HG03354 (cell line): Measurements from ENCODE around the gene SERPINA1.

Experiments
- ATAC-seq: cut with Tn5 transposase; IDR thresholded peaks from one replicate; pipeline ENCODE4 v1.9.1; 2021; ENCODE audit warnings: mild to moderate bottlenecking; ENCODE audit not compliant: unreplicated experiment, poor library complexity, severe bottlenecking

SERPINA1 gene

DNA sequence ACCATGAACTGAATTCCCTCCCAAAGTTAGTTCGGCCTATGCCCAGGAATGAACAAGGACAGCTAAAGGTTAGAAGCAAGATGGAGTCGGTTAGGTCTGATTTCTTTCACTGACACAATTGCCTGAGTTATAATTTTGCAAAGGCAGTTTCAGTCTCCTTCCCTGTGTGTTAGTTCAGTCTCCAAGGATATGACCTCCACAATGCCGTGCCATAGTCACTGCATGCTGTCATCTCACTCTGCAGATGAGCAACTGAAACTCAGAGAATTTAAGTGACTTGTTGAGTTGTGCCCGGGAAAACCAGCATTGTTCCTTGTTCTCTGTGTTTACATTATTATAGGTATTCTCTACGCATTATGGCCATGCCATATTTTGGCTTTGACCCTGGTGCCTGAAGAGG lies 10.1 kb upstream of the SERPINA1 start:
- ATAC-seq: no peak

DNA sequence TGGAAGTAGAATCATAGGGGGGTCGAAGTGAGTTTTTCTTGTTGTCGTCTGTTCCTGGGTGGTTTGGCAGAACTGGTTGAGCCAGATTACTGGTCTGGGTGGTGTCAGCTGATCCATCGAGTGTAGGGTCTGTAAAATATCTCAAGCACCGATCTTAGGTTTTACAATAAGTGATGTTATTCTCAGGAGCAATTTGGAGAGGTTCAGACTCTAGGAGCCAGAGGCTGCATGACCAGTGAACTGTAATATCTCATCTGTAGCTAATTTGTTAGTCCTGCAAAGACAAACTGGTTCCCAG lies 9.7 kb upstream of the SERPINA1 start:
- ATAC-seq: no peak

DNA sequence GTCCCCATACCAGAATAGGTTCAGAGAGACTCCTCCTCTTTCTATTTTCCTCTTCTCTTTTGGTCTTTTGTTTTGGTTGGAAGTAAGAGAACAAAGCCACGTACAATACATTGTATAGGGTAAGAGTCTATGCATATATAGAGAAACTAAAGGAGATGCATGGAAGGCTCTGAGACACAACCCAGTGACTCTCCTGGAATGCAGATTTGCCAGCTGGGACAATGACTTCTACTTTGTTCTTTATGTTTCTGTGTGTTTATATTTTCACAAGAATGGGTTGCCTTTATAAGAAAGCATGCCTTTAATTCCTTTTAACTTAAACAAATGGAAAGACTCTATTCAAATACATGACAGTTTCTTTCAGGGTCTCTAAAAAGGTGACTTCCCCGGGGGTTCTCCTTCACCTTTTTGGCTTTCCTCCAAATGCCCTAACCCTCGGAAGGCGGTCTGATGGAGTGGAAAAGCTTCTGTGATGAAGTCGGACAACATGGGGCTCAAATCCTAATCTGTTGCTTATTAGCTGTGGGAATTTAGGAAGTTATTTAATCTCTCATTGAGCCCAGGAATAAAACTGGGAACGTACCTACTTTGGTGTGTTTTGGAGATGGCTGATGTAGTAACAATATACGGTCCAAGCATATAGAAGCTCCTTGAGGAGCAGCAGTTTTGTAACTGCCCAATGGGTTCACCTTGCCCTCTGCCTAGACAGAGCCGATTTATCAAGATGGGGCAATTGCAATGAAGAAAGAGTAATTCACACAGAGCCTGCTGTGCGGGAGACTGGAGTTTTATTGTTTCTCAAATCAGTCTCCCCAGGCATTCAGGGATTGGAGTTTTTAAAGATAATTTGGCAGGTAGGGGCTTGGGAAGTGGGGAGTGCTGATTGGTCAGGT lies 9.1 kb upstream of the SERPINA1 start:
- no peak for ATAC-seq

DNA sequence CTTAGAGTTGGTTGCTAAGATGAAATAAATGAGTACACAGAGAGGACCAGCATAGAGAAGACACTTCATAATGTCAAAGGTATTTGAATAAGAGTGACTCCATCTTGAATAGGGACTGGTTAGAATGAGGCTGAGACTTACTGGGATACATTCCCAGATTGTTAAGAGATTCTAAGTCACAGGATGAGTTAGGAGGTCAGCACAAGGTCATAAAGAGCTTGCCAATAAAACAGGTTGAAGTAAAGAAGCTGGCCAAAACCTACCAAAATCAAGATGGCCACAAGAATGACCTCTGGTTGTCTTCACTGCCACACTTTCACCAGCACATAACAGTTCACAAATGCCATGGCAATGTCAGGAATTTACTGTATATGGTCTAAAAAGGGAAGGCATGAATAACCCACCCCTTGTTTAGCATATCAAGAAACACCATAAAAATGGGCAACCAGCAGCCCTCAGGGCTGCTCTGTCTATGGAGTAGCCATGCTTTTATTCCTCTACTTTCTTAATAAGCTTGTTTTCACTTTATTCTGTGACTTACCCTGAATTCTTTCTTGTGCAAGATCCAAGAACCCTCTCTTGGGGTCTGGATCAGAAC lies 8.3 kb upstream of the SERPINA1 start:
- no peak for ATAC-seq

DNA sequence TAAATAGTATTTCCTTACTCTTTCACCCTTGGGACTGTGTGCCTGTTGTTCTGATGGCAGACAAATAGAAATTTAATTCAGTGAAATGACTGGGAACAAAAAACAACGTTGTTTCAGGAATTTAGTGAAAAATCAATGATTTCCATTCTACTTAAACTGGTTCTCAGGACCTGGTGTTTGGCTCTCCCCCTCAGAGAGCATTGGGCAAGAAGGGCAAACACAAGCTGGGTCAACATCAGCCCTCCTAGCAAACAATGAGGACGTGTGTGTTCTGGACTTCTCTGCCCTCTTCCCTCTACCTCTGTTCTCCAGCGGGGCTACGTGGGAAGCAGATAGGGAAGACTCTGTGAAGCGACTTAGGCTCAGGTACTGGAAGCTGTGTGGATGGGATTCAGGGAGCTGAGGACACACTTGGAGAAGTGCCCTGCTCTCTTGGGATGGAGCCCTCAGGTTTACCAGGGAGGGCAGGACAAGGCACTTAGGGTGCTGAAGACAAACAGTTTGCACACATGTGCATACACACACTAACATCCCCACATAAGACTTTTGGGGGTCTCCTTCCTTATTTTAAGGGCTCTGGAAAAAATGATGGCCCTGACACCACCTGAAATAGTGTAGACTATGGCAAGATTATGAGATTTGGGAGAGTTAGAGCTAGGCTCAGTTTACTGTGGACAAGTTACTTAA lies 7.6 kb upstream of the SERPINA1 start:
- no peak for ATAC-seq

DNA sequence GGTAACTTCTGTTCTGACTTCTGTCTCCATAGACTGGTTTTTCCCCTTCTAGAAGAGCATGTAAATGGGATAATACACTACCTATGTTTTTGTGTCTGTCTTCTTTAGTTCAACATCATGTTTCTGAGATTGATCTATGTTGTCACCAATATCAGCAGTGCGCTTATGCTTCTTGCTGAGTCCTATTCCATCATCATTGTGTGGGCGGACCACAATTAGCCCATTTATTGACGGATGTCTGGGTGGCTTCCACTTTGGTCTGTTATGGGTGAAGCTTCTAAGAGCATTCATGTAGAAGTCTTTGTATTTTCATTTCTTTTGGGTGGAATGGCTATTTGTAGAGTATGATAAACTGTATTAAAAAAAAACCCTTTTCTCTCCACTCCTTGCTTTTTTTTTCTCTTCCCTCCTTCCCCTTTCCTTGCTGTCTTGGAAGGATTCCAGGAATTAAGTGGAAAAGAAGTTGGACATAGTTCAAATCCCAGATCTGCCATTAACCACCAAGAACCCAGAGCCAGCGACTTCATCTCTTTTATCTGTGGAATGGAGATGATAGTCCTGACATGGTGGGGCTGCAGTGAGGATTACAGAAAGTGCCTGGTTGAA lies 7.0 kb upstream of the SERPINA1 start:
- ATAC-seq: no peak

DNA sequence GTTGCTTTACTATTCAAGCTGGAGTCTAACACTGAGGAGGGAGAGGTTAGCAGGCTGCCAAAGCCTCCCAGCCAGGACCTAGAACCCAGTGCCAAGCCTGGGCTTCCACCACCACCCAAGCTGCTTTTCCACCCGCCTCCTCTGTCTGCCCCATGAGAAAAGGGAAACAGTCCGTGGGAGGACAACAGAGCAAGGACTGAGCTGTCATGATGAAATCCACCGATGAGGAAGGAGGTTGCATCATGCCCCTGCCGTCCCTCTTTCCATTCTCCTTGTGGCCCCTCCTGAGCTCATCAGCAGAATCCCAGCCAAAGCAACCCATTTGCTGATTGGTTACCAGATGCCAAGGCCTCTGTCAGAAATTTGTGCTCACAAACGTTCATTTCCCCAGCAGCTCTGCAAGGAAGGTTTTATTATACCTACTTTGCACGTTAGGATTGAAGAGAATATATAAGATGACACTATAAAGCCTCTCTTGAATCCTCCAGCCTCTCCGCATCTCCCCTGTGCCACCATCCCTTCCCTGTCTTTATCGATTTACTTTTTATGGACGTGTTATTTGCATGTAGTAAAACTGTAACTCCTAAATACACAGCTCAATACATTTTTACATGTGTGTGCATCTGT lies 6.3 kb upstream of the SERPINA1 start:
- no peak for ATAC-seq

DNA sequence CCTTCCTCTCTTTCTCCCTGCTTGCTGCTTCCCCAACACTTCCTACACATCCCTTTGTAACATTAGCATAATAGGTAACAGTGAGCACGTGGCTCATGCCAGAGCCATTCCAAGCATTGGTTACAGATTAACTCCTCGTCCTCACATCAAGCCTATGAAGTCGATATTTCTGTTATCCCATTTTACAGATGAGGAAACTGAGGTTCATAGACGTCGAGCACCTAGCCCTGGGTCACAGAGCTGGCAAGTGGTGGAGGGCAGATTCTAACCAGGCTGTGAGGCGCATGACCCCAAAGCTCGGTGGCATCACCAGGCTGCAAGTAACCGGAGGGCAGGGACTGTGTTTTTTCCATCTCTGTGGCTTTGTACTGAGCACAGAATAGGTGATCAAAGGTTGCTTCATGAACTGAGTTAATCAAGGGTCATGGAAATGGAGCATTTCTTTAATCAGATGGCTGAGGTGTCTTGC lies 5.7 kb upstream of the SERPINA1 start:
- no peak for ATAC-seq

DNA sequence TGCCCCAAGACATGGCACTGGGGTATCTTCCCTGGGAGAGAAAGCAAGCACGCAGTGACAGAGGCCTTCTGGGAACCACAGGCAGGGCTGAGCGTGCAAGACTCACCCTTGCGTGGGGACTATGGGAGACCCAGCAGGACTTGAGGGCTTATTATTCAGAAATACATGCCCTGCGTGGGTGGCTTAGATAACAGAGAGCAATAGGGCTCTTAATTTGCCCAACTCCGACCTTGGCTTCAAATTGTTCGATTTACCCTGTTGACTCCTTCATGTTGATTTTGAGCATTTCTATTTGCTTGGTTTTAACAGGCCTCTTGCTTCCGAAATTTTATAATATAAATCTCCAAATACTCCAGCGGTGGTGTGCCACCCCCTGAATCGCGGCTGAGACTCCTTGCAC lies 5.1 kb upstream of the SERPINA1 start:
- no peak for ATAC-seq

DNA sequence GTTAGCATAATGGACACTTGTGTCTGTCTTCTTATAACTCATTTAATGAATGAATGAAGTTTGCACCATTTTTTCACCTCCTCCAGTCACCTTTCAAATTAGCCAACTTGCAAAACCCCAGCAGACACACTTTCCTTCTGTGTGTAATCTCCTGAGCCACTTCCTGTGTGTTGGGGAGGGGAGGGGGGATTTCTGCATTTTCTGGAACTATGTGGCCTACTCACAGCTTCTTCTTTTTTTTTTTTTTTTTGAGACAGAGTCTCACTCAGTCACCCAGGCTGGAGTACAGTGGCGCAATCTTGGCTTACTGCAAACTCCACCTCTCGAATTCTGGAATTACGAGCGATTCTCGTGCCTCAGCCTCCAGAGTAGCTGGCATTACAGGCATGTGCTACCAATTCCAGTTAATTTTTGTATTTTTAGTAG lies 4.1 kb upstream of the SERPINA1 start:
- ATAC-seq: no peak

DNA sequence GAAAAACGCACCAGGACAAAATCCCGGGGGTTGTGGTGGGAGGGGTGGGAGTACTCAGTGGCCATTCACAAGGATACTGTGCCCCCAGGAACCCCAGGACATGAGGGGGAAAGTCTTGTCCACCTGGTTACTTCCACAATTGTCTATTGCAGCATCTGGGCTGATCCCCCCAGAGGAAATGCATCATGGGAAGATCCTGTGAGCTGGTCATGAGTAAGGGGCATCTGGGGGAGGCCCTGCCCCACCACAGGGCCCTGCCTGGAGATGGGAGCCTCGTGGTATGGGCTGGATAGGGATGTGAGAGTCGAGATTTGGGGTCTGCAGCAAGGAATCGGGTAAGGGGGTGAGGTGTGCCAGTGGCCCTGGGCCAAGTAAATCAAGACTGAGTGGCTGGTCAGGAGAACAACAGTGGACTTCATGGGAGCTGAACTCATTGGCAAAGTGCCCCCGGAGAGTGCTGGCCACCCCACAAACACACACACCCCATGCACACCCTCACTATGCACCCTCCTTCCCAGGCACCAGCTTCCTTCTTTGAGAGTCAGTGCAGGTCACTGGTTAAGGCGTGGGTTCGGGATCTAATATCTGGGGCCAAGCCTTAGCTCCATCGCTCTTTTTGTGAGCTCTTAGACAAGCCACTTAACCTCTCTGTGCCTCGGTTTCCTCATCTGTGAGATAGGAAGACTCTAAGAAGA lies 3.0 kb upstream of the SERPINA1 start:
- ATAC-seq: no peak

DNA sequence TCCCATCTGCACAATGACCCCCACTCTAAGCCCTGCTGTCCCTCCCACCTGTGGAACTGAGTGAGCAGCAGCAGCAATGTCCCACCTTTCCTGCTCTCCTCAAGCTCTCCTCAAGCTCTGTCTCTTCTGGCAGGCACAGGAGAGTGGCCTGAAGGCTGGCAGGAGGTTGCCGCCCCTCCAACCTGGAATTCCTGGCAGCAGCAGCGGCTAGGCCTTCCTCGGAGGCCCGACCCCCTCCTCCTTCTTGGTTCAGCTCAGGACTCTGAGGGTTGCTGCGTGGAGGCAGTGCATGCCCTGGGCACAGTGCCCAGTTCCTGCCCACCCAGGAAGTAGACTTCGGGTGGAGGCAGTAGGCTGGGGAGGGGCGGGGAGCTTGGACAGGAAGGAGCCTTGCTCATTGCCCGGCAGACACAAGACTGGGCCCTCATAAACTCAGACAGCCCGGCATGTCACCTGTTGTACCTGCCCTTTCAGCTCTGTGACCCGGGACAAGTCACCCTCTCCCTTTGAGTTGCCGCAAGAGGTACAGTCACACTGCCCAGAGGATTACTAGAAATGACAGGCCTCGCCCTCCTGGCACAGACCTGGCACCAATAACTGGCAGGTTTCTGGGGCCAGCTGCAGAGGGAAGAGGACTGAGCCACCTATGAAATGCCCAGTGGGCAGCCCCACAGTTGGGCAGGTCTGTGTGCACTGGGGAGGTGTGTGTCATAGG lies 2.1 kb upstream of the SERPINA1 start:
- no peak for ATAC-seq

DNA sequence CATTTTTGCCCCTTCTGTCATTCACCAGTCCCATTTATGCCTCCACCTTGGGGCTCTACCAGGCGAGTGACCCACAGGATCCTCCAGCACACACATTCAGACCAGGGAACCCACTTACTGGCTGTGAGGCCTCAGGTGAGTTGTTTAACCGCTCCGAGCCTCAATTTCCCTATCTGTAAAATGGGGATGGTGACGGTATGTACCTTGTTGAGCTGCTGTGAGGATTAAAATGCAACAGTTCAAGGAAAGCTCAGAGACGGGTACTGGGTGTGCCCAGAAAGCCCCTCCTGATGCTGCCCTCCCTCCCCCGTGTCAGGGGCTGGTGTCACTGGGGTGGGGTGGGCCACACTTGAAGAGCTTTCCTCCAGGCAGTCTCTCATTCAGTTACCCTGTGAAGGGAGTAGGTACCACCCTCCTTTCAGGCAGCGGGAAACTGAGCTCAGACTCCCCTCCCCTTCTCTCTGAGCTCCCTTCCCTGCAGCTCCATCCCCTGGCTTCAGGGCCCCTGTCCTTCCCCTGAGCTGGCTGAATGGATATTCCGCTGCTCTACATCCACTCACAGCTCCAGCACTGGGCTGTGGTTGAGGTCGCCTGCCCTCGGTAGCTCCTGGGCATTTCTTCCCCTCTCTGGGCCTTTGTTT lies 1.4 kb upstream of the SERPINA1 start:
- ATAC-seq: no peak

DNA sequence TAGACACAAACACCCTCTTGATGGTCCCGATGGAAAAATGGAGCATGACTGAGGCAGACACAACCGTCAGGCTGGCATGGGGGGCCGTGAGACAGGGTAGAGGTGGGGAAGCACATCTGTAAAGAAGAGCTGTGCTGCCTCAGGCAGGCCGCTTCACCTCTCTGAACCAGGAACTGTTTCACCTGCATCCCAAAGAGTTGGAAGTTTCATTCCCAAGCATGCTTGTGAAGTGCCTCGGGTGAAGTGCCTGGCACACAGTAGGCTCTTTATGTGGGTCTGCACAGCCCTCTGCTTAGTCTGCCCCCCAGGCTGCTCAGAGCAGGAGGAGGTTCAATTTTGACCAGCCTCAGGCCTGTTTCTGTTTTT lies 685 bp upstream of the SERPINA1 start:
- no peak for ATAC-seq

DNA sequence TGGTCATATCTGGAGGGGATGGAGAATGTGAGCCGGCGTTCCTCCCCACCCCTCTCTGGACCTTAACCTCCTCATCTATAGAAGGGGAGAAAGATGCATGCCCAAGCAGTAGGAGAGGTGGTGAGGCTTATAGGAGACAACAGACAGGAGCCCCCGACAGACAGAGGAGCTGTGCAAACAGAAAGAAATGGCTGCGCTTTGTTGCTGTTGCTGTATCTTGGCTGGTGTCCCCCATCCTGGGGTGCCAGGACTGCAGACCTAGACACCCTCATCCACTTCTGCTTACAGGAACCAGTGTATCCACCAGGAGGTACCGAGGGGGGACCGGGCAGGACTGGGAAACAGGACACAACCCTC lies 397 bp downstream of the SERPINA1 start:
- ATAC-seq: no peak

DNA sequence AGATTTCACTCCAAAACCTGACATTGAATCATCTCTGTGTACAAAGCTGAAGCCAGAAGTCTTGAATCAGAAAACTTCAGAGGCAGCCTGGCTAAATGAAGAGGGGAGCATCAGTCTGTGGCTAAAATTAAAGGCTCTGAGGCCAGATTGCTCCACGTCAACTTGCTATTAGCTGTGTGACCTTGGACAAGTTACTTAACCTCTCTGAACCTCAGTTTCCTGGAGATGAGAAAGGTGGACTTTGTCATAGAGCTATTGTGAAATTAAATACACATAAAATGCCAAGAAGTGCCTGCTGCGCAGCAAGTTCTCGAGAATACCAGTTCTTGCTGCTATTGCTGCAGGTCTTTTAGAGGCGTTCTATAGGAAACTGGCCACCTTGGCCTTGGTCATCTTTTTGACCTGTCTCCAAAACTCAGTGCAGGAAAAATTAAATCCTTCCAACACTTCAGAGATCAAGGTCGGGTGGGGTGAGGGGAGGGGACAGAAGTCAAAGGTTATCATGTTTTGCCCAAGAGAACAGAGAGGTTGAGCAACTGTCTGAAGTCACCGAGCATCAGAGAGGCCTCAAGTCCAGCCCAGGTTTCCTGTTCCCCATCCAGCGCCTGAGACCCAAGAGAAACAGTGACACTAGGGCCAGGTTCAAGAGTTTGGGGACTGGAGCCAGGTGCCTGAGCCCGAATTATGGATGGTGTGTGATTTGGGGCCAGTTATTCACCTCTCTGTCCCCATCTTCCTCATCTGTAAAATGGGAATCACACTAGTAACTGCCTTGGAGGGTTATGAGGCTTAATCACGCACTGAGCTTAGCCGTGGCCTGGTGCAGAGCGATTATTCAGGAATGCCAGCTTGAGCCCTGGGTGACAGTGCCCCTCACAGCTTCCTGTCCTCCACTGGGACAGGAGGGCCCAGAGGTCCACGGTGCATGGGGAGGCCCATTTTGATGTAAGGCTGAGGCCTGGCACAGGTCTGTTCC lies 1.1 kb downstream of the SERPINA1 start:
- no peak for ATAC-seq
